Mesenchymal stem cell (in vitro differentiated cells and primary cell): ENCODE results near the gene CAMTA1.

ENCODE experiments used
- DNase-seq: peaks from one replicate; pipeline ENCODE4 v3.0.0-alpha.2; 2013
- H2AFZ ChIP-seq: one replicate; pipeline ENCODE4 v1.6.1; 2013; ENCODE audit warnings: low read depth, mild to moderate bottlenecking, control low read depth, inconsistent platforms, low read length, moderate library complexity
- H2AK5ac ChIP-seq: 2 replicates; pipeline ENCODE4 v1.6.1; 2013; ENCODE audit warnings: low read length, moderate library complexity, mild to moderate bottlenecking, inconsistent platforms; ENCODE audit not compliant: severe bottlenecking
- H2BK120ac ChIP-seq: one replicate; pipeline ENCODE4 v1.6.1; 2013; ENCODE audit warnings: low read depth, mild to moderate bottlenecking, inconsistent platforms, low read length, moderate library complexity
- H2BK12ac ChIP-seq, 2 experiments: one replicate each; pipeline ENCODE4 v1.6.1; 2013; ENCODE audit warnings: inconsistent platforms in 2 of 2, low read length in 2 of 2, mild to moderate bottlenecking in 2 of 2, moderate library complexity in 2 of 2, control low read depth in 1 of 2
- H2BK15ac ChIP-seq: one replicate; pipeline ENCODE4 v1.6.1; 2013; ENCODE audit warnings: mild to moderate bottlenecking, low read depth, inconsistent platforms; ENCODE audit not compliant: poor library complexity, severe bottlenecking
- H2BK5ac ChIP-seq: 2 replicates; pipeline ENCODE4 v1.6.1; 2013; ENCODE audit warnings: low read depth, mild to moderate bottlenecking, low read length, control low read depth, inconsistent platforms; ENCODE audit not compliant: poor library complexity, severe bottlenecking
- H3K14ac ChIP-seq, 2 experiments: one replicate each; pipeline ENCODE4 v1.6.1; 2013; ENCODE audit warnings: inconsistent platforms in 2 of 2, low read length in 2 of 2, control low read depth in 1 of 2, mild to moderate bottlenecking in 1 of 2, moderate library complexity in 1 of 2
- H3K18ac ChIP-seq, 2 experiments: one replicate each; pipeline ENCODE4 v1.6.1; 2013; ENCODE audit warnings: inconsistent platforms in 2 of 2, low read length in 2 of 2, control low read depth in 1 of 2, low read depth in 1 of 2, mild to moderate bottlenecking in 1 of 2
- H3K23ac ChIP-seq, 2 experiments: one replicate each; pipeline ENCODE4 v1.6.1; 2013; ENCODE audit warnings: inconsistent platforms in 2 of 2, low read length in 2 of 2, mild to moderate bottlenecking in 2 of 2, moderate library complexity in 2 of 2, control low read depth in 1 of 2
- H3K27ac ChIP-seq: 2 replicates; pipeline ENCODE4 v1.5.1; 2013; ENCODE audit warnings: mild to moderate bottlenecking, moderate library complexity, low read length, control low read depth, inconsistent platforms; ENCODE audit not compliant: poor library complexity, severe bottlenecking
- H3K27me3 ChIP-seq, 2 experiments: 2 replicates each; pipeline versions ENCODE4 v1.6.1 to v1.7.0; 2013; ENCODE audit warnings: low read length in 2 of 2, mild to moderate bottlenecking in 2 of 2, moderate library complexity in 2 of 2, control low read depth in 1 of 2, inconsistent platforms in 1 of 2; ENCODE audit not compliant: control insufficient read depth in 1 of 2, insufficient read depth in 1 of 2
- H3K36me3 ChIP-seq, 2 experiments: 2 replicates each; pipeline versions ENCODE4 v1.6.1 to v1.7.0; 2013; ENCODE audit warnings: low read length in 2 of 2, control low read depth in 1 of 2, inconsistent platforms in 1 of 2, low read depth in 1 of 2, mild to moderate bottlenecking in 1 of 2; ENCODE audit not compliant: insufficient read depth in 2 of 2, control insufficient read depth in 1 of 2
- H3K4ac ChIP-seq, 2 experiments: one replicate each; pipeline ENCODE4 v1.6.1; 2013; ENCODE audit warnings: inconsistent platforms in 2 of 2, low read length in 2 of 2, mild to moderate bottlenecking in 2 of 2, moderate library complexity in 2 of 2, control low read depth in 1 of 2, low read depth in 1 of 2
- H3K4me1 ChIP-seq: 2 replicates; pipeline ENCODE4 v1.6.1; 2013; ENCODE audit warnings: low read depth, low read length, control low read depth; ENCODE audit not compliant: control insufficient read depth, insufficient read depth
- H3K4me2 ChIP-seq: 2 replicates; pipeline ENCODE4 v1.6.1; 2013; ENCODE audit warnings: low read length, mild to moderate bottlenecking, inconsistent platforms; ENCODE audit not compliant: poor library complexity, severe bottlenecking
- H3K4me3 ChIP-seq, 2 experiments: 2 replicates each; pipeline versions ENCODE4 v1.5.1 to v1.7.0; 2013; ENCODE audit warnings: low read length in 2 of 2, mild to moderate bottlenecking in 2 of 2, control low read depth in 1 of 2, low read depth in 1 of 2; ENCODE audit not compliant: insufficient read depth in 1 of 2
- H3K79me1 ChIP-seq: replicated peaks from 2 replicates; pipeline ENCODE4 v1.6.1; 2013; ENCODE audit warnings: mild to moderate bottlenecking, control low read depth, low read length, inconsistent platforms; ENCODE audit not compliant: poor library complexity, severe bottlenecking
- H3K9ac ChIP-seq: 2 replicates; pipeline ENCODE4 v1.7.0; 2013; ENCODE audit warnings: mild to moderate bottlenecking, low read length, moderate library complexity
- H3K9me3 ChIP-seq: 2 replicates; pipeline ENCODE4 v1.7.0; 2013; ENCODE audit warnings: mild to moderate bottlenecking, low read length; ENCODE audit not compliant: control insufficient read depth
- H4K8ac ChIP-seq: one replicate; pipeline ENCODE4 v1.6.1; 2013; ENCODE audit warnings: inconsistent platforms, mild to moderate bottlenecking, low read length, moderate library complexity
- H4K91ac ChIP-seq: one replicate; pipeline ENCODE4 v1.6.1; 2013; ENCODE audit warnings: mild to moderate bottlenecking, low read length, inconsistent platforms
- WGBS: methylation state at CpG from one replicate; pipeline ENCODE4 v1.1.7; 2013; ENCODE audit warnings: mixed read lengths; 5-methylcytosine and 5-hydroxymethylcytosine counted together

CAMTA1 gene

DNA sequence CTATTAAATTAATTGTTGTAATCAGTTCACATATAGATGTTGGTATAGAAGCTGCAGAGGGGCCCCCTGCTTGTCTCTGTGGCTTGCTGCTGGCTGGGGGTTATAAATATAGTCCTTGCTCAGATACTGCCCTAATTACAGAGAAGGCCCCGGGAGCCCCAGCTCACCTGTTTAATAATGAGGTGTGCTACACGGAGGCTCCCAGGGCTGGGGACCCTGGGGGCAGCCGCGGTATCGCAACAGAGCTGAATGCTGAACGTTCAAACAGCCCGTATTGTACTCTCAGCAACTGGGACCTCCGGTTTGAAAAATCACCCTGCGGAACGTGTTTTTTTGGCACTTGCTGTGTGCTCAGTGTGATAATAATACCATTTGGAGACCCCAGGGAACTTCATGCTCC, 309.3 kb downstream of the CAMTA1 start:
- no peak overlapping the region for H4K91ac ChIP-seq
- no peak overlapping the region for H2BK15ac ChIP-seq
- H3K23ac ChIP-seq = no peak overlapping the region
- no peak overlapping the region for H3K4me2 ChIP-seq
- no peak overlapping the region for H3K4me3 ChIP-seq
- DNase-seq = no peak
- peaks cover 50 to 60% of the 10 kb centered on the region in 2 experiments for H3K27me3 ChIP-seq
- no peak overlapping the region for H3K4ac ChIP-seq
- H3K9me3 ChIP-seq = no peaks in the 10 kb centered on the region
- no peak overlapping the region for H2AK5ac ChIP-seq
- H3K14ac ChIP-seq = no peak overlapping the region
- no peak overlapping the region for H3K18ac ChIP-seq
- H3K27ac ChIP-seq = no peak overlapping the region
- WGBS = 89% methylated on average over 10 of the region's 10 CpGs
- no peaks in the 10 kb centered on the region for H3K4me1 ChIP-seq
- H2BK5ac ChIP-seq = no peak overlapping the region
- no peaks in the 10 kb centered on the region for H3K79me1 ChIP-seq
- H4K8ac ChIP-seq = no peak overlapping the region
- H2BK12ac ChIP-seq = no peak overlapping the region
- no peak overlapping the region for H2AFZ ChIP-seq
- H3K36me3 ChIP-seq = no peaks in the 10 kb centered on the region
- no peak overlapping the region for H2BK120ac ChIP-seq
- H3K9ac ChIP-seq = no peak overlapping the region

DNA sequence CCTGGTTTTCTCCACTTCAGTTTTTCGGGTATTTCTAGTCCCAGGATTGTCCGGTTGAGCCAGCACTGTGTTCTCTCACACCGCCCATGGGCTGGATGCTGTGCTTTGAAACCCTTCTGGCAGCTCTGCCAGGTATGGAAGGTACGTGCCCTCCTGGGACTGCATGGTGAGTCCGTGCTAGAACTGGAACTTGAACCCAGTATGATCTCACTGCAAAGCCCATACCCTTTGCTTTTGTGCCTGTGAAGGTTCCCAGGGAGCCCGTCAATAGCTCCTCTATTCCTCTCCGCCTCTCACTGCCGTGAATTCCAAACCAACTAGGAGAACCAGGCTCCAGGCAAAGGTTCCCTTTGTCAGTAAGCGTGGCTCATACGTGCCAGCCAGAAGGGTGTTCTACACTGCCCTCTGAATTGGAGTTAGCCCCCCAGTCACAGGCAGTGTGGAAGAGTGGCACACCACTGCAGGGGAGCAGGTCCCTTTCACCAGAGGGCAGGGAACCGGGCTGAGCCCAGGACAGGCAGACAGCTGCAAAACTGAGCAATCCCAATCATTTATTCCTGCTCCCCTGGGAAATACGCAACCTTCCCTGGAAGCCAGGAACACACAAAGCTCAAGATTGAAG, 310.2 kb downstream of the CAMTA1 start:
- Histone ChIP-seq H3K23ac (no peak overlapping the region), H3K14ac (no peak overlapping the region), H3K36me3 (no peaks in the 10 kb centered on the region), H3K4me1 (no peaks in the 10 kb centered on the region), H4K8ac (no peak overlapping the region), H3K9me3 (no peaks in the 10 kb centered on the region), H3K4me2 (no peak overlapping the region), H3K4ac (no peak overlapping the region), H3K27me3 (peaks cover 56 to 70% of the 10 kb centered on the region in 2 experiments), H3K27ac (no peak overlapping the region), H2BK15ac (no peak overlapping the region), H2AK5ac (no peak overlapping the region), H4K91ac (no peak overlapping the region), H3K9ac (no peak overlapping the region), H3K4me3 (no peak overlapping the region), H3K79me1 (no peaks in the 10 kb centered on the region), H3K18ac (no peak overlapping the region), H2BK120ac (no peak overlapping the region), H2BK5ac (no peak overlapping the region), H2BK12ac (no peak overlapping the region), H2AFZ (no peak overlapping the region)
- WGBS = 74% methylated on average over 11 of the region's 12 CpGs
- no peak for DNase-seq

DNA sequence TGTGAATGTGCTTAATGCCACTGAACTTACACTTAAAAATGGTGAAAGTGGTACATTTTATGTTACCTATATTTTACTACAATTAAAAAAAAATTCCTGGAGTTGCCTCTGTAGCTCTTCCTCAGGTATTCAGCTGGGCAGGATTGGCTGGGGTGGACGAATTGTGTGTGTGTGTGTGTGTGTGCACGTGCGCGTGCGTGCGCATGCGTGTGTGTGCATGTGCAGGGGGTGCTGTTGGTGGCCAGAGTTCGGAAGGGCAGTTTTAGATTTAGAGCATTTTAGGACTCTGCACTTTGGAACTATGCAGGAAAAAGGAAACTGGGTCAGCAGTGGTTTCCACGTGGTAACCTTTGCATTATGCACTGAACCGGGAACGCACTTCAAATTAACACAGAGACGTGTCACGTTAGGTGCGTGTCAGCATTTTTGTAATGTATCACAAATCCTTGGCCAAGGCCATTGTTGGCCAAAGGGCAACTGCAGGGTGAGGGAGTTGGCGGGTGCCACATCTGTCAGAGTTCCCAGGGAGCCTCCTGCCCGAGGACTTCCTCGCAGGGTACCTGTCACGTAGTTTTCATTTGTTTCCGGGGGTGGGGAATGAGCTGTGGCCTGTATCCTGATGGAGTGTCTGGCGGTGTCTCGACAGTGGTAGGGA, 312.8 kb downstream of the CAMTA1 start:
- no peaks in the 10 kb centered on the region for H3K36me3 ChIP-seq
- no peak overlapping the region for H3K4me3 ChIP-seq
- H3K27me3 ChIP-seq = peaks cover 47 to 58% of the 10 kb centered on the region in 2 experiments
- no peak overlapping the region for H4K8ac ChIP-seq
- H3K23ac ChIP-seq = no peak overlapping the region
- no peak overlapping the region for H3K4ac ChIP-seq
- no peaks in the 10 kb centered on the region for H3K9me3 ChIP-seq
- H2BK5ac ChIP-seq = no peak overlapping the region
- no peak overlapping the region for H3K18ac ChIP-seq
- H3K4me1 ChIP-seq = no peaks in the 10 kb centered on the region
- no peak overlapping the region for H4K91ac ChIP-seq
- no peak overlapping the region for H2AK5ac ChIP-seq
- H2AFZ ChIP-seq = no peak overlapping the region
- no peaks in the 10 kb centered on the region for H3K79me1 ChIP-seq
- WGBS = 84% methylated on average over 21 of the region's 21 CpGs
- H2BK120ac ChIP-seq = no peak overlapping the region
- H3K14ac ChIP-seq = no peak overlapping the region
- no peak for DNase-seq
- no peak overlapping the region for H3K9ac ChIP-seq
- no peak overlapping the region for H3K4me2 ChIP-seq
- no peak overlapping the region for H2BK12ac ChIP-seq
- no peak overlapping the region for H2BK15ac ChIP-seq
- H3K27ac ChIP-seq = no peak overlapping the region

DNA sequence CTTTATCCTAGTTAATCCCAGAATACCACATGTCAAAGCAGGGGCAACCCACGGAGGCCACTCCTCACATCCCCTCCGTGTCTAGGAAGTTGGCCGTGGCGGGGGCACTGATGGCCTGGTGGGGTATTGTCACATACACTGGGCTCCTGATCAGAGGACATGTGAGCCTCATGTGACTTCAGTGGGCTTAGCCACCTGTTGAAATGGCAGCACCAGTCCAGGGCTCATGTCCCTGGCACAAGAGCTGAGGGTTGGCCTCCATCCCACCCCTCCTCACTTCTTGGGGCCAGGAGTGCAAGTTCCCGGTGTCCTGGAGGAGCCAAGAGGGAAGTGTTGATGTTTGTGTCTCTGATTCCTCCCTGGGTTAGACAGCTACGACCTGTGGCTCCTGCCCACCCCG, 313.4 kb downstream of the CAMTA1 start:
- Histone ChIP-seq H3K9me3 (no peaks in the 10 kb centered on the region), H3K14ac (no peak overlapping the region), H2BK120ac (no peak overlapping the region), H2BK12ac (no peak overlapping the region), H3K27ac (no peak overlapping the region), H3K23ac (no peak overlapping the region), H3K9ac (no peak overlapping the region), H3K79me1 (no peaks in the 10 kb centered on the region), H2AFZ (no peak overlapping the region), H3K4ac (no peak overlapping the region), H3K4me3 (no peak overlapping the region), H2AK5ac (no peak overlapping the region), H4K8ac (no peak overlapping the region), H3K27me3 (peaks cover 42 to 52% of the 10 kb centered on the region in 2 experiments), H3K4me2 (no peak overlapping the region), H3K18ac (no peak overlapping the region), H3K36me3 (no peaks in the 10 kb centered on the region), H2BK15ac (no peak overlapping the region), H4K91ac (no peak overlapping the region), H2BK5ac (no peak overlapping the region), H3K4me1 (no peaks in the 10 kb centered on the region)
- no peak for DNase-seq
- WGBS = 88% methylated on average over 6 of the region's 7 CpGs
